Measurements from ENCODE around the gene OLFML2B.

Gene OLFML2B

DNA sequence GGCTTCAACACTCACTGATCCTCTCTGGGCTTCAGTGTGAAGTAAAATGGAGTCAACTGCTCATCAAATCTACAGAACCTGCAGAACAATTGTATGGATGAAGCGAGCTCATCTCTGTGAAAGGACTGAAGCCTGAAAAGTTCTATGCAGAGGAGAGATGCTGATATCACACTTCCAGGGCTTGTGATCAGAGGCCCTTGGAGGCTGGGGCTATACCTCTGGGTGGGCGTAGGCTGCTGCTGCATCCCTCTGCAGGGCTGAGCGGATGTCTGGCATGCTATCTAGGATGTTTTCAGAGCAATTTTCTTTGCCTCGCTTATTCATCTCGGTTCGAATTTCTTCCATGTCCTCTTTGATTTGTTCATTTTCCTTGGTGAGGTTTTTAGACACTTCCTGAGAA is 17.6 kb downstream of the OLFML2B start:
- no peak for DNase-seq (ENCODE audit: low spot score)

DNA sequence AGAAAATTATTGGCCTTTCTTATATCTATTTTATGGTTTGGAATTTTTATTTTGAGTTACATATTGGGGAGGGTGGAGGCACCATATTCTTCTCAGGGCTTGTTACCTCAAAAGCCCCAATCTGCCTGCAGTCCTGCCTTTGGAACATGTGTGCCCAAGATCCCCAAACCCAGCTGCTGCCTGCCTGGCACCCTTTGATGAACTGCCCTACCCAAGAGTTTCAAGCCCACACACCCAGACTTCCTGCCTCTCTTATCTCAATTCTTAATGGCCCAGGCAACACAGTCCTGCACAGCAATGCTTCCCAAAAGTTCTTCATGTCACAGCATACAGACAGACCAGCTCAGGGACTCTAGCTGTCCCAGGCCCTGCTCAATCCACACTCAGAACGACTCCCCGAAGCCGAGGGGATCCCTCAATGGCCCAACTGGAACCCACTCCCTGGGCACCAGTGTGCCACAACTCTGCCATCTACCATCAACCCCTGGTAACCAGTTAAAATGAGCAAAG is 19.2 kb downstream of the OLFML2B start:
- DNase-seq (ENCODE audit: low spot score) = no peak

DNA sequence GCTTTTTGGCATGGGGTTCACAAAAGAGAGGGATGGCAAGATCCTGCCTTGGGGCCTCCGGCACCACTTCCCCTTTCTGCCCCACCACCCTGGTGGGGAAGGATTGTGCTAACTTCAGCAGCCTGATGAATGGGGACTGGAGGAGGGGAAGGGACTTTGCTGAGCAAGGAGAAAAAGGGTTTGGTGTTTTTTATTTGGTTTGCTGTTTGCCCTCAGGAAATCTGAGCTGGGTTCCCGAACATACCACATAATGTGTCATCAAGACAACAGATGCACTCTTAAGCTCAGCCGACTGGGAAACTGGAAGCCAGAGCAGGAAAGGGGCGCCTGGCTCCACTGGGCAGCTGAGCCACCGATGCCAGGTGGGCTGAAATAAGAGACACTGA is 19.8 kb downstream of the OLFML2B start:
- no peak for DNase-seq (ENCODE audit: low spot score)

GRCh38 chr1:162003061-162003829 is 20.4 kb downstream of the OLFML2B start:
- DNase-seq (ENCODE audit: low spot score) = no peak

- DNase-seq (ENCODE audit: low spot score) = no peak
Observed at GRCh38 chr1:162000053-162000420, 23.6 kb downstream of the OLFML2B start.

DNA sequence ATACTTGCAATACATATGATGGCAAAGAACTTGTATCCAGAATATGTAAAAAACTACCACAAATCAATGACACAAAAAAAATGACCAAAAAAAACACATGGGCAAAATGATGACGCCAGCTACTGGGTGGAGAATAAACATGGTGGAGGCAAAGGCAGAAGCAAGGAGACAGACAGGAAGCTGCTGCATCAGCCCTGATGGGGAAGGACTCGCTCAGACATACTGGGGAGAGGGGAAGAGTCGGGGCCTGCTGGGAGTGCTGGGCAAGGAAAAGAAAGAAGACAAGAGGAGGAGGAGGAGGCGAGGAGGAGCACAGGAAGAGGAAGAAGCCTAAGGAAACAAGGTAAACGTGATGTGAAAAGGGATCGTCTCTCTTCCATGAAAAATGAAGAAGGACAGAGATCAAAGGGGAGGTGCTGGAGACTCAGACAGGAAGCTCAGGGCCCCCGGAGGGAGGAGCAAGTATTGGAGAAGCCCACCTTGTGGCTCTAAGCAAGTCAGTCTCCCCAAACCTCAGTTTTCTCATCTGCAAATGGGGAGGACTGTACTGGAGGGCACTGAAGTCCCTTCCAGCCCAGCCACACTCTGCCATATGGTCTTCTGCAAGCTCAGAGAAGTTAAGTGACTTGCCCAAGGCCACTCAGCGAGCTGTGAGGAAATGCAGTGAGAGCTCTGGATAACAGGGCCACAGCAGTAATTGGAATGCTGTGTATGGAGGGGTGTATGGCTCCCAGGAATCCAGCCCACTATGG is 24.2 kb downstream of the OLFML2B start:
- no peak for DNase-seq (ENCODE audit: low spot score)

DNA sequence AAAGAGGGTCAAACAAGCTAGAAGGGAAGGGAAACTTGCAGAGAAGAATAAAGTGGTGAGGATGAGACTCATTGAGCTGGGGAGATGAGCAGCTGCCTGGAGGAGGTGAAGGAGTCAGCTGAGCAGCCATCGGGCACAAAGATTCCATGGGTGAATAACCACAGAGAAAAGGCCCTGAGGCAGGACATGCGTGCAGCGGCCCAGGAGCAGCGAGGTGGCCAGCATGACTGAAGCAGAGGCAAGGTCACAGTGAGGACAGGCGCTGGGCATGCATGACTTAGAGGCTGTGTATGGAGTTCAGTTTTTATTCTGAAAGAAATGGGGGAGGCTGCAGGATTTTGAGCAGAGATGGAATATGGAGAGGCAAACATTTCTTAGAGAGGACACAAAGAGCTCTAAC is 24.9 kb downstream of the OLFML2B start:
- no peak for DNase-seq (ENCODE audit: low spot score)

- no peak for DNase-seq (ENCODE audit: low spot score)
Observed at GRCh38 chr1:161997152-161997551, 26.5 kb downstream of the OLFML2B start.

GRCh38 chr1:161994175-161994668 is 29.4 kb downstream of the OLFML2B start:
- no peak for DNase-seq (ENCODE audit: low spot score)

GRCh38 chr1:161993576-161993975 is 30.1 kb downstream of the OLFML2B start:
- DNase-seq (ENCODE audit: low spot score) = no peak

- no peak for DNase-seq (ENCODE audit: low spot score)
Observed at GRCh38 chr1:161989786-161990185, 33.9 kb downstream of the OLFML2B start.

DNA sequence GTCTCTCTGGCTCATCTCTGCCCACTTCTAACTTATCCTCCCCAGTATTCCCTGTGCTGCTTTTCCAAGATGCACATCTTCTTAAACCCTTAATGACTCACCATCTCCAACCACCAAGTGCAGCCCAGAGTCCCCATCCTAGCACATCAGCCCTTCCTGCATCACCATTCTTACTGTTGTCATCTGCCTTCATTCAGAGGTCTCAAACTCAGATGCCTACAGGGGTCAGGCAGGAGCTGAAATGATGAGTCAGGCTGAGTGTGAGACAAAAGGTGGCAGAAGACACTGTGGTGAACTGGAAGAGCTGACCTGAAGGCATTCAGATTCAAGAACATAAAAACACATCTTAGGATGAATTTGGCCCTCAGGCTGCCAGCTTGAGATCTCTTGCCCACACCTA is 34.6 kb downstream of the OLFML2B start:
- no peak for DNase-seq (ENCODE audit: low spot score)

GRCh38 chr1:161988413-161988812 is 35.3 kb downstream of the OLFML2B start:
- DNase-seq (ENCODE audit: low spot score) = no peak

DNA sequence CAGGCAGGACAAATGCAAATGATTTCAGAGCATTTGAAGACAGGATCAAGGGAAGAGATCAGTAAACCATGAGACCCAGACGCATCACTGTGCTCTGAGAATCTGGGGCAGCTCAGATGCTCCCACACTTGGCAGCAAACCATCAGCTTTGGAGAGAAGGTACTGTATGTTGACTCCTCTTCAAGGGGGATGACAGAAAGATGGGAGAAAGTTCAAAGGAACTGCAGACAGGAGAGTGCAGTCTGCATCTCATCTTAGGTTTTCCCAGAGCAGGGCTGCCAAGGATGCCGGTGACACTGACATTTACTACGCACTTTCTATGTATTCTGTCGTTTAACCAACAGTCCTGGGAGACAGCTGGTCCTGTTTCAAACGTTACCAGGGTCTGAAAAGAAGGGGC is 35.8 kb downstream of the OLFML2B start:
- no peak for DNase-seq (ENCODE audit: low spot score)

- DNase-seq (ENCODE audit: low spot score) = no peak
Observed at GRCh38 chr1:161987303-161987702, 36.4 kb downstream of the OLFML2B start.

DNA sequence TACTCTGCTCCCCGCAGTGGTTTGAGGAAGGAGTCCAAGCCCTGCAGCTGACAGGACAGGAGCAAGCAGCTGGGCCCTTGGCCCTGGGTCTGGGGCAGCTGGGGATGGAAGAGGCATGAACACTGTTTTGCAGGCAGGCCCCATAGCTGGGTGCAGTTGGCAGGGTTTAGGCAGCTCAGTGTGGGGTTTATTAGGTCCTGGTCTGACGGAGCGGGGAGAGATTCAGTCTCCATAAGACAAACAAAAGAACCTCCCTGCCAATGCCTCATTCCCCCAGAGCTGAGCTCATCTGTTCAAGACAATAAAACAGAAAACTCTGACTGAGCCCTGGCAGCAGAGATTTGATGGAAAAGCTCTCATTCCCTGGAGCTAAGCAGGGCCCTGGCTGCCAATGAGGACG is 37.3 kb downstream of the OLFML2B start:
- no peak for DNase-seq (ENCODE audit: low spot score)

DNA sequence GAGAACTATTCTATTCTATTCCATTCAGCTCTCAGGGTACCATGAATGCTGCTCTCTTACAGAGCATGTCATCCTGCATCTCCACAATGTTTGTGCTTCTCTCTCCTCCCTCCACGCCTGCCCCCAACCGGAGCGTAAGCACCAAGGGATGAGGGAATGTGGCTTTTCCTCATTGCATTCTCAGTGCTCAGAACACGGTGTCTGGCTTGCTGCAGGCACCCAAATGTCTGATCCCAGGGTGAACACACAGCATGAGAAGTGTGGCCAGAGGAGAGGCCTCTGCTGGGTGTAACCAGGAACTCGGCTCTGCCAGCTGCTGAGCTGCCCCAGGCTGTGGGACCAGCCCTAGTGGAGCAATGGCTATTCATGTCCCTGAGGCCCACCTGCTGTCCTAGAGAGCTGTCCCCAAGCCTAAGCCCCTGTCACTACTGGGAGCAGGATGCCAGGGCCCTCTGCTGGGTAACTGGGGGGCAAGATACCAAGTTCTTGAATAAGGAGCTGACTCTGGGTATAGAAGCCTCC is 38.3 kb downstream of the OLFML2B start:
- no peak for DNase-seq (ENCODE audit: low spot score)

DNA sequence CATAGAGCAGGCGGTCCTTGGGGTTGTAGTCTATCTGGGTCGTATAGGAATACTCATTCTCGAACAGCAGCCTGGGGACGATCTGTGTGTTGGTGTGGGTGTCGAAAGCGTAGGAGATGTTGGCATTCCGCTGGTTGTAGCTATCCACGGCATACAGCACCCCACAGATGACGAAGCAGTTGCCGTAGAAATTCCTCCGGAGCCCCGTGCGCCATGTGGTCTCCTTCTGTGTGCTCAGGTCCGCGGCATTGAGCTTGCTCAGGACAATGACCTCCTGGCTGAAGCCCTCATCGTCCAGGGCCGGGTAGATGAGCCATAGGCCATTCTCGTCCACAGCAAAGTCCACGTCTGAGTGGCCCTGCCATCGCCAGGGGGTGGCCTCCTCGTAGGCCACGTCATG is 39.9 kb downstream of the OLFML2B start:
- no peak for DNase-seq (ENCODE audit: low spot score)

- no peak for DNase-seq (ENCODE audit: low spot score)
Observed at GRCh38 chr1:161982917-161983316, 40.8 kb downstream of the OLFML2B start.

DNA sequence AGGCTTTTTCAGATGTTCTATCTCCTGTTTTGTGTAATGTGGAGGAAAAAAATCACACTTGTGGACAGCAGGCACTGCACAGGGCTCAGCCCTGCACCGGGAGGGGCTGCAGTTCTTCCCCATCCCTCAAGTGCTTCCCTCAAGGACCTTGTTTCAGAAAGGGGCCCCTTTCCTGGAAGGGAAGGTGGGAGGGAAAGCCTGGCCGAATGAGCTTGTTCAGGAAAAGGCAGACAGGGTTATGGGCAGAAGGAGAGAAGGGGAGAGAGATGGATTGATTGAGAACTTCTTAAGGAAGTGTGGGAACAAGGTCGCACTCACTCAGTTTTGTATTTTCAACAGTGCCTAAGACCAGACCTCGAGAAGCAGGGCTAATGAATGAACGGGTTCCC is 41.2 kb downstream of the OLFML2B start:
- no peak for DNase-seq (ENCODE audit: low spot score)

DNA sequence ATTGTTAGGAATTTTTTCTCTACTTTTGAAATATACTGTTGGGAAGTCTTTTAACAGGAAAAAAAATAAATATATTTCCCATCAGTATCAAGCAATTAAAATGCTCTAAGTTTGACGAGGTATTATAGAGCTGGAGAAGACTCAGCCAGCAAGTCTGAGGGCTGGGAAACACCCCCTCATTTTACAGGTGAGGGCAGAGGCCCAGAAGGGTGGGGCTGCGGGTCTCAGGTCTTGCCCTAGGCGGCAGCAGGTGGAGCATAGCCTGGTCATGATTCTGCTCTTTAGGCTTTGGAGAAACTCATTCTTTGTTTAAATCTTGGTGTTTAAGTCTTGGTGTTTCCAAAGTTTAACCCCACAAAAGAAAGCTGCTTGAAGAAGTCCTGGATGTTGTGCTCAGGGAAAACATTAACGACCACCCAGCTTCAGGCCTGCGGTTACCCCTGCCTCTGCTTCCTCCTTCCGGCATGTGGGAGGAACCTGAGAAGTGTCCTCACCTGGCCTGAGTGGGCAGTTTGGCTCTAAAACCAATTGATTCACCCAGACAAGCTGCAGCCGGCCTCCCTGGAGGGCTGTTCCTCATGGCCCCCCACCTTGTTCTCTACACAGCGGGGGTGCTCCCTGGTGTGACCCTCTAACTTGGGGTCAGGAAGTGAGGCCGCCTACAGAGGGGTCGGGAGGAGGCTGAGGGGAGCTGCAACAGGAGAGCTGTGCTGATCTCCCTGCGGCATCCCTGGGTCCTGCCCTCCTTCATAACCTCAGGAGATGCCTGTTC is 41.7 kb downstream of the OLFML2B start:
- DNase-seq (ENCODE audit: low spot score) = no peak

- no peak for DNase-seq (ENCODE audit: low spot score)
Observed at GRCh38 chr1:161981126-161981525, 42.5 kb downstream of the OLFML2B start.
